ENCODE results near the gene C8A.

C8A gene

DNA sequence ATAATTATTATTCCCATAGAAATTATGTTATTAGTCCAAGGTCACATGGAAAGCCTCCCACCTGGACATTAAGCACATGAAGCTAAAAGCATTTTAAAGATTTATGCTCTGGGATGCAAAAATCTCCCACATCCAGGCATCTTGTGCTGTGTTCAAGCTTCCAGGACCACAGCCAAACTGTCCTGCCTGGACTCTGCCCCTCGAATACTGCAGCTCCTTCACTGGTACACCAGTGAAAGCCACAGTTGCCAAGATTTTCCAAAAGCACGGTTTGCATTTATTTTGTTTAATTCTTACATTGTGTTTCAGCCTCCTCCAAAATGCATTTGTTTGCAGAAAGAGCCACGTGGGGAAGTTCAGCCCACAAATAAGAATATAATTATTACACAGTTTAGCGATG, 72.6 kb downstream of the C8A start:
- DNase-seq (ENCODE audit: low read depth) = no peak

DNA sequence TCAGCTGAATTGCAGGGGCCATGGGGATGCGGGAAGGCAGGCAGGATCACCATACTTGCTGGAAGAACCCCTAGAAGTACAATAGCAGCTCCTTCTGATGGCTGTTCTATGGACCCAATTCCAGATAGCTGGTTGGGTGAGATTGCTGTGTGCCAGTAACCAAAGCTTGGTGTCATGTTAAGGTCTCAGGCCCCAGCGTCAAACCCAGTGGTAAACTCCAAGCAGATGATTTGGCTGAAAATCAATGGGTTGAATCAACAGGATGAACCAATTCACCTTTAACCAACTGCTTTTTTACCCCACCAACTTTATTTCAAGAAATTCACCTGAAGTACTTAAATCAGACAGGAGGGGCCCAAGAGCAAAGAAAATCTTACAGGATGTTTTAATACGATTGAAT, 73.4 kb downstream of the C8A start:
- DNase-seq (ENCODE audit: low read depth) = no peak

DNA sequence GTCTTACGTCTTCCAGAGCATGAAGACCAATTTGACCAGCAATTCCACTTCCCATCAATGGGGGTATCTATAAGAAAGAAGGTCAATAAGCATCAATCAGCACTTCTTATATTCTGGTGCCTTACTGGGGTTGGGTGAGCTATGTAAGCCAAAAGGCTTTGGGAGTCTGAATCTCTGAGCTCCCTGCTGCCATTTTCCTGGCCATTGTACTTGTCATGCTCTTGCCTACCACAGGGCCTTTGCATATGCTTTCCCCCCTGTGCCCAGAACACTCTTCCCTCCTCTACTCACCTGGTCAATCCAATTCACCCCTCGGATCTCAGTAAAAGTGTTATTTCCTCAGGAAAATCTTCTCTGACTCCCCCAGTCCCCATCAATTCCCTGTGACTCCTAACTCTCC, 74.9 kb downstream of the C8A start:
- DNase-seq (ENCODE audit: low read depth) = no peak

DNA sequence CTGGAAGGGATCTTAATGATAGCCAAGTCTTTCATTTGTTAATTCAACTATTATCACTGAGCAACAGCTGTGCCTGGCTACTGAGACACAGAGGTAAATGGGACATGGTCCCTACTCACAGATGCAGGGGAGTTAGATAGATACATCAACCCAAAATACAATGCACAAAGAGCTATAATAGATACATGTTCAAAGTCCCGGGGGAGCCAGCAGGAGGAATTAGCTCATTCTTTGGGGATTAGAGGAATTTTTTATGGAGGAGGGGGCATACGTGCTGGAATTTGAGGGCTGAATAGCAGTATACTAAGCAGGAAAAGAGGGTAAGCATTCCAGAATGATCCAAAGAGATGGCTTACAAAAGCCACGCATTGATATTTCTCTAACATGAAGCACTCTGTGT, 76.6 kb downstream of the C8A start:
- DNase-seq (ENCODE audit: low read depth) = no peak

GRCh38 chr1:56931686-56932085, 77.1 kb downstream of the C8A start:
- DNase-seq (ENCODE audit: low read depth) = no peak

GRCh38 chr1:56933161-56933560, 78.6 kb downstream of the C8A start:
- no peak for DNase-seq (ENCODE audit: low read depth)

DNA sequence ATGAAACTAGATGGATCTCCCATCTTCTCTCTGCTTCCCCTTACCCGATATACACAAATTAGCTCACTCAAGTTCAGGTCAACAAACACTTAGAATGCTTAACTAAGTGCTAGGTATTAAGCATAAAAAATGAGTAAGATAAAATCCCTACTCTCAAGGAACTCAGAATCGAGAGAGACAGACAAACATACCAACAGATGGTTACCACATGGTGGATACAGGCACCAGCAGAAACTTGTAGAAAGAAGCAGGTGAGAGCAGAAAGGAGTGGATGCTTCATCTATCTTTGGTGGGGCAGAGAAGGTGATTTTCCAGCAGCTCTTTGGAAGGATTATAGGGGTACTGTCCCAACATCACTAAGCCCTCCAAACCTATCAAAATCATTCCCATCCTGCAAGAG, 79.0 kb downstream of the C8A start:
- DNase-seq (ENCODE audit: low read depth) = no peak

GRCh38 chr1:56934430-56935060, 79.9 kb downstream of the C8A start:
- no peak for DNase-seq (ENCODE audit: low read depth)

DNA sequence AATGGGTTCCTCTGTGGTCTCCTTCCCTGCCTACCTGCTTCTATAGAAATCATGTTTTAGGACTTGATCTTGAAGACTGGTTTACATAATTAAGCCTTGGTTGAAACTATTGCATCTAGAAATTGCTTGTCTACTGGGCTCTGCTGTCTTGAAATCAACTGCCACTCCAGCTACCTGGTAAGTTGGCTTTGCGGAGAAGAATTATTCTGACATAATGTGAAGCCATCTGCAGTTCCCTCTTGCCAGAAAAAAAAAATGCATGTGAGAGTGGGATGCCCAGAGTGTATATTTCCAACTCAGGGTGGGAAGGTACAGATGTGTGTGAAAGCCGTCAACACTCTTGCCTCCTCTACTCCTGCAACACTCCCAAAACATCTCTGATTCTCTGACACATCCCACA, 84.0 kb downstream of the C8A start:
- no peak for DNase-seq (ENCODE audit: low read depth)

GRCh38 chr1:56939209-56939608, 84.6 kb downstream of the C8A start:
- DNase-seq (ENCODE audit: low read depth) = no peak

DNA sequence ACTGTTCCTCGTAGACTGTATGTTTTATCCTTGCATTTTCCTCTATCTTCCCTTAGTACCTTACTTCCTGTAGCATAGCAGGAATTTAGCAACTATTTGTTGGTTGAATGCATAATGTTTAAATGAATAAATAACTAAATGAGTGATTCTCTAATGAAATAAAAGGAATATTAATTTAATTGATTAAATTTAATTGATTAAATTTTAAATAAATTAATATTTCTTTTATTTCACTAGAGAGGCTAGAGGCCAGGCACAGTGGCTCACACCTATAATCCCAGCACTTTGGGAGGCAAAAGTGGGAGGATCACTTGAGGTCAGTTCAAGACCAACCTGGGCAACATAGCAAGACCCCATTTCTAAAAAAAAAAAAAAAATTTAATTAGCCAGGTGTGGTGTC, 85.4 kb downstream of the C8A start:
- no peak for DNase-seq (ENCODE audit: low read depth)

DNA sequence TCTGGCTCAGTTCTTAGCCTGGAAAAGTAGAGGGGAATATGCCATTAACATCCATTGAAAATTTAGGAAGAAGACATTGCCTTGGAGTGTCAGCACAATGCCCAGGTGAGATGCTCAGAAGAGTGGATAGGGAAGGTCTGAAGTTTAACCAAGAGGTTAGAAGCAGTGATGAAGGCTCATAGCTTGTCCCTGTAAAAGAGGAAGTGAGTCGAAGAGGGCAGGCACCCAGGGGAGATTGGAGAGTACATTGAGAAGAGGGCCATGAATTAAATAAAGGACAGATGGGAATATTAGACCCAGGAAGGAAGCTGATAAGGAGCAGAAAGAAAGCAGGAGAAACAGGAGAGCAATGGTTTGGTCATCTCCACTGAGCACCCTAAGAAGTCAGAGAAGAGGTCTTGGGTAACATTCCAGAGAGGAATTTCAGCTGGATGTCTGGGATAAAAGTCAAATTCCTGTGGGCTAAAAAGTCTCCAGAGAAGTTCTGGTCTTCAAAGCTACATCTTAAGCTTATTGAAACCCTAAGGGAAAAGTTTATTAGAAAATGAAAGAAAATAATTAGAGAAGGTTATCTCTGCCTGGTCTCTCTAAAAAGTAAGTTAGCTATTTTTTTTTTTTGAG, 93.9 kb downstream of the C8A start:
- no peak for DNase-seq (ENCODE audit: low read depth)

- DNase-seq (ENCODE audit: low read depth) = no peak
Observed at GRCh38 chr1:56952501-56952900, 97.9 kb downstream of the C8A start.

DNA sequence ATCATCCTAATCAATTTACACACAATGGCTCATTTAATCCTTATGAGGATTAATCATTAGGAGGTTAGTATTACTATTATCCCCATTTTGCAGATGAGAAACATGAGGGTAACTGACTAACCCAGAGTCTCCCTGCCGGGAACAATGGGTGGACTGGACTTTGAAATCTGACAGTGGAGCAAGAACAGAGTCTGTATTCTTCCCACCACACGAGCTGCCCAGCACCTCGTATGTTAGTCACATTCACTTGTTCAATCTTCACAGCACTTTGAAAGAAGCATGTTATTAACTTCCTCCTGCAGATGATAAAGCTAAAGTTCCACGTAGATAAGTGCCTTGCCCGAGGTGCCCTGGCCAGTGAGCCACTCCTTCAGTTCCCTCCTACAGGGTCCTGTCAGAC, 98.8 kb downstream of the C8A start:
- no peak for DNase-seq (ENCODE audit: low read depth)

GRCh38 chr1:56954664-56955063, 100.1 kb downstream of the C8A start:
- DNase-seq (ENCODE audit: low read depth) = no peak

DNA sequence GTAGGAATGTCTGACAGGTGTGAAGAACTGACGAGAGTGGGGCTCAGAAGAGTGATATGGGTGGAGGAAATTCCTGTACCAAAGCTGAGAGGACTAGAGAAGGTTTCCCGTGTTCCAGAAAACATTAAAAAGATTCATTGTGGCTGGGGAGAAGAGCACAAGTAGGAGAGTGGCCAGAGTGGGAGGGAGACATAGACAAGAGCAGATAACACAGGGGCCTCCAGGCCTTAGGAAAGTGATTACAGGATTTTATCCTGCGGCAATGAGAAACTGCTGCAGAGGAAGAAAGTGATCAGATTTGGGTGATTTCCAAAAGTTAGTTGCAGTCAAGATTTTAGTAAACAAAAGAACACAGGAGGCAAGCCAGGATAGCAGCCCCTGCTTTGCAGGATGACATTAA, 103.3 kb downstream of the C8A start:
- DNase-seq (ENCODE audit: low read depth) = no peak

- DNase-seq (ENCODE audit: low read depth) = no peak
Observed at GRCh38 chr1:56958526-56958925, 103.9 kb downstream of the C8A start.

GRCh38 chr1:56961426-56961825, 106.8 kb downstream of the C8A start:
- DNase-seq (ENCODE audit: low read depth) = no peak

GRCh38 chr1:56963667-56964066, 109.1 kb downstream of the C8A start:
- DNase-seq (ENCODE audit: low read depth) = no peak

GRCh38 chr1:56964349-56965017, 109.9 kb downstream of the C8A start:
- no peak for DNase-seq (ENCODE audit: low read depth)

- DNase-seq (ENCODE audit: low read depth) = no peak
Observed at GRCh38 chr1:56965191-56965590, 110.6 kb downstream of the C8A start.

- DNase-seq (ENCODE audit: low read depth) = no peak
Observed at GRCh38 chr1:56965916-56966697, 111.5 kb downstream of the C8A start, which contains the start of gene C8B. C8B (minus strand) TSS chr1:56966015; CDS start chr1:56965948, 67 bp downstream.

GRCh38 chr1:56966698-56966999, 112.1 kb downstream of the C8A start:
- DNase-seq (ENCODE audit: low read depth) = no peak

Measured in activated T-cell treated with anti-CD3 and anti-CD28 coated beads for 48 hours (primary cell).